Duodenal mucosa (tissue), 2 donors: Measurements from ENCODE around the gene EOGT.

Source experiments
- H3K27ac ChIP-seq: one replicate; pipeline ENCODE4 v1.7.0; 2013; ENCODE audit warnings: low read depth, low read length
- H3K27me3 ChIP-seq, 2 donors: one replicate each; pipeline ENCODE4 v1.7.0; 2013; ENCODE audit warnings: low read length in 2 of 2, control low read depth in 1 of 2; ENCODE audit not compliant: insufficient read depth in 2 of 2, control insufficient read depth in 1 of 2
- H3K36me3 ChIP-seq, 2 donors: one replicate each; pipeline ENCODE4 v1.7.0; 2013; ENCODE audit warnings: low read length in 2 of 2, control low read depth in 1 of 2; ENCODE audit not compliant: insufficient read depth in 2 of 2, control insufficient read depth in 1 of 2
- H3K4me1 ChIP-seq, 2 donors: one replicate each; pipeline ENCODE4 v1.7.0; 2013; ENCODE audit warnings: low read length in 2 of 2, control low read depth in 1 of 2; ENCODE audit not compliant: insufficient read depth in 2 of 2, control insufficient read depth in 1 of 2
- H3K4me3 ChIP-seq, 2 donors: one replicate each; pipeline ENCODE4 v1.7.0; 2013; ENCODE audit warnings: low read length in 2 of 2, low read depth in 1 of 2
- H3K9ac ChIP-seq, 2 donors: one replicate each; pipeline ENCODE4 v1.7.0; 2013; ENCODE audit warnings: low read length in 2 of 2, low read depth in 1 of 2
- H3K9me3 ChIP-seq, 2 donors: one replicate each; pipeline ENCODE4 v1.7.0; 2013; ENCODE audit warnings: low read length in 2 of 2, control low read depth in 1 of 2; ENCODE audit not compliant: control insufficient read depth in 1 of 2

Gene EOGT

GRCh38 chr3:69013253-69014021, at the start of gene EOGT:
Gene EOGT, minus strand, starts transcription at chr3:69013684. Its CDS starts 3,838 bp downstream, at chr3:69009846.
- Histone ChIP-seq H3K4me3 (peak within 1 kb of the TSS; percentile 63 to 79), H3K27ac (peak within 1 kb of the TSS; percentile 87), H3K9me3 (no peaks in the 10 kb centered on the region), H3K36me3 (peaks cover 4 to 12% of the 10 kb centered on the region in 2 donors), H3K9ac (peak within 1 kb of the TSS; percentile 63 to 84), H3K27me3 (no peaks in the 10 kb centered on the region), H3K4me1 (peaks cover 6 to 12% of the 10 kb centered on the region in 2 donors)

- H3K27me3 ChIP-seq: no peaks in the 10 kb centered on the region
- peaks cover 0 to 6% of the 10 kb centered on the region in 2 donors for H3K4me1 ChIP-seq
- H3K4me3 ChIP-seq: no peak overlapping the region
- H3K27ac ChIP-seq: no peak overlapping the region
- H3K9me3 ChIP-seq: no peaks in the 10 kb centered on the region
- H3K36me3 ChIP-seq: peaks cover 8 to 43% of the 10 kb centered on the region in 2 donors
- no peak overlapping the region for H3K9ac ChIP-seq
Measured at GRCh38 chr3:69059688-69060087, 46.2 kb upstream of the EOGT start.

GRCh38 chr3:69058947-69059224, 45.4 kb upstream of the EOGT start:
- Histone ChIP-seq H3K36me3 (peaks cover 8 to 43% of the 10 kb centered on the region in 2 donors), H3K4me3 (no peak overlapping the region), H3K4me1 (peaks cover 0 to 6% of the 10 kb centered on the region in 2 donors), H3K27ac (peak overlapping the region; percentile 11), H3K27me3 (no peaks in the 10 kb centered on the region), H3K9me3 (no peaks in the 10 kb centered on the region), H3K9ac (no peak overlapping the region)

- Histone ChIP-seq H3K9me3 (no peaks in the 10 kb centered on the region), H3K36me3 (peaks cover 8 to 43% of the 10 kb centered on the region in 2 donors), H3K27ac (peak overlapping the region; percentile 11), H3K4me1 (peaks cover 0 to 6% of the 10 kb centered on the region in 2 donors), H3K4me3 (no peak overlapping the region), H3K9ac (no peak overlapping the region), H3K27me3 (no peaks in the 10 kb centered on the region)
Measured at GRCh38 chr3:69058180-69058946, 44.9 kb upstream of the EOGT start.

- Histone ChIP-seq H3K36me3 (peaks cover 8 to 12% of the 10 kb centered on the region in 2 donors), H3K9ac (peak overlapping the region; percentile 21 to 98), H3K27ac (peak overlapping the region; percentile 94), H3K9me3 (no peaks in the 10 kb centered on the region), H3K27me3 (no peaks in the 10 kb centered on the region), H3K4me3 (peak overlapping the region; percentile 70 to 86), H3K4me1 (peaks cover 25% of the 10 kb centered on the region in 2 donors)
Measured at GRCh38 chr3:69052472-69052898, 39.0 kb upstream of the EOGT start.

- Histone ChIP-seq H3K27me3 (no peaks in the 10 kb centered on the region), H3K9ac (peak within 1 kb of the TSS; percentile 88 to 98), H3K36me3 (peaks cover 12 to 16% of the 10 kb centered on the region in 2 donors), H3K27ac (peak within 1 kb of the TSS; percentile 94), H3K4me1 (peaks cover 25 to 31% of the 10 kb centered on the region in 2 donors), H3K9me3 (no peaks in the 10 kb centered on the region), H3K4me3 (peak within 1 kb of the TSS; percentile 70 to 86)
Measured at GRCh38 chr3:69051756-69052471, 38.4 kb upstream of the EOGT start, which contains the start of gene TMF1. Gene TMF1, minus strand, starts transcription at chr3:69052333. Its CDS starts 247 bp downstream, at chr3:69052086.

- Histone ChIP-seq H3K9me3 (no peaks in the 10 kb centered on the region), H3K4me1 (peaks cover 25 to 32% of the 10 kb centered on the region in 2 donors), H3K27me3 (no peaks in the 10 kb centered on the region), H3K9ac (no peak overlapping the region), H3K27ac (no peak overlapping the region), H3K4me3 (no peak overlapping the region), H3K36me3 (peaks cover 12 to 36% of the 10 kb centered on the region in 2 donors)
Measured at GRCh38 chr3:69048990-69049389, 35.5 kb upstream of the EOGT start.

- Histone ChIP-seq H3K9me3 (no peaks in the 10 kb centered on the region), H3K36me3 (peaks cover 28 to 71% of the 10 kb centered on the region in 2 donors), H3K27ac (no peak overlapping the region), H3K4me1 (peaks cover 8 to 25% of the 10 kb centered on the region in 2 donors), H3K4me3 (no peak overlapping the region), H3K9ac (no peak overlapping the region), H3K27me3 (no peaks in the 10 kb centered on the region)
Measured at GRCh38 chr3:69044608-69045007, 31.1 kb upstream of the EOGT start.

GRCh38 chr3:69033470-69033869, 20.0 kb upstream of the EOGT start:
- Histone ChIP-seq H3K4me3 (no peak overlapping the region), H3K27me3 (no peaks in the 10 kb centered on the region), H3K9me3 (no peaks in the 10 kb centered on the region), H3K9ac (no peak overlapping the region), H3K4me1 (no peaks in the 10 kb centered on the region), H3K36me3 (peaks cover 40 to 82% of the 10 kb centered on the region in 2 donors), H3K27ac (no peak overlapping the region)
